ENCODE results near the gene CHCHD6. TPM values are rescaled to one million over a fixed set of nuclear protein-coding genes. Genes with fewer than 3 reads are reported as not detected.

Gene CHCHD6
- total RNA-seq, 2 donors from 2014 or later = 9.3 to 13.2 TPM

DNA sequence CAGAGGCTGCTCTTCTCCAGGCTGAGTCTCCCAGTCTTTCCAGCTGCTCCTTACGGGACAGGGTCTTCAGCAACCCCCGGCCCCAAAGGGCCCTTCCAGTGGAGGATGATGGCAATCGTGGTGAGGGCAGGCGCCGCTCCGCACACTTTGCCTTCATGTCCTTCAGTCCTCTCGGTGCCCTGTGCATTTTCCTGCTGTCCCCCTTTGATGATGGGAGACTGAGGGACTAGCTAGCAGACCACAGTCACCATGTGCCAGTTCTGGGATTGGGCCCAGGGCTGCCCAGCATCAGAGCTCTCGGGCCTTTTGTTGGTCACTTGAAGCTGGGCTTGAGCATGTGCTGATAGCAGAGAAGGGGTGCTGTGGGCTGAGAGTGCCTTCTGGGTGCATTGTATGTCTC lies 40.3 kb upstream of the CHCHD6 start:
- no peaks in the 10 kb centered on the region for H3K36me3 ChIP-seq
- H3K4me1 ChIP-seq = no peaks in the 10 kb centered on the region
- H3K9me3 ChIP-seq = no peaks in the 10 kb centered on the region
- no peak overlapping the region for H3K27ac ChIP-seq
- no peaks in the 10 kb centered on the region for H3K27me3 ChIP-seq
- TF ChIP-seq, protein P1, sequence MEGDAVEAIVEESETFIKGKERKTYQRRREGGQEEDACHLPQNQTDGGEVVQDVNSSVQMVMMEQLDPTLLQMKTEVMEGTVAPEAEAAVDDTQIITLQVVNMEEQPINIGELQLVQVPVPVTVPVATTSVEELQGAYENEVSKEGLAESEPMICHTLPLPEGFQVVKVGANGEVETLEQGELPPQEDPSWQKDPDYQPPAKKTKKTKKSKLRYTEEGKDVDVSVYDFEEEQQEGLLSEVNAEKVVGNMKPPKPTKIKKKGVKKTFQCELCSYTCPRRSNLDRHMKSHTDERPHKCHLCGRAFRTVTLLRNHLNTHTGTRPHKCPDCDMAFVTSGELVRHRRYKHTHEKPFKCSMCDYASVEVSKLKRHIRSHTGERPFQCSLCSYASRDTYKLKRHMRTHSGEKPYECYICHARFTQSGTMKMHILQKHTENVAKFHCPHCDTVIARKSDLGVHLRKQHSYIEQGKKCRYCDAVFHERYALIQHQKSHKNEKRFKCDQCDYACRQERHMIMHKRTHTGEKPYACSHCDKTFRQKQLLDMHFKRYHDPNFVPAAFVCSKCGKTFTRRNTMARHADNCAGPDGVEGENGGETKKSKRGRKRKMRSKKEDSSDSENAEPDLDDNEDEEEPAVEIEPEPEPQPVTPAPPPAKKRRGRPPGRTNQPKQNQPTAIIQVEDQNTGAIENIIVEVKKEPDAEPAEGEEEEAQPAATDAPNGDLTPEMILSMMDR (IDR thresholded peaks at IDR 0.05) = no peak
- no peak for DNase-seq
- intact Hi-C loops (cut with DNase I) = no loop called here
- no peak overlapping the region for H3K9ac ChIP-seq (ENCODE audit: low read depth in 2 of 2, low read length in 2 of 2)
- no peak overlapping the region for H3K4me3 ChIP-seq

DNA sequence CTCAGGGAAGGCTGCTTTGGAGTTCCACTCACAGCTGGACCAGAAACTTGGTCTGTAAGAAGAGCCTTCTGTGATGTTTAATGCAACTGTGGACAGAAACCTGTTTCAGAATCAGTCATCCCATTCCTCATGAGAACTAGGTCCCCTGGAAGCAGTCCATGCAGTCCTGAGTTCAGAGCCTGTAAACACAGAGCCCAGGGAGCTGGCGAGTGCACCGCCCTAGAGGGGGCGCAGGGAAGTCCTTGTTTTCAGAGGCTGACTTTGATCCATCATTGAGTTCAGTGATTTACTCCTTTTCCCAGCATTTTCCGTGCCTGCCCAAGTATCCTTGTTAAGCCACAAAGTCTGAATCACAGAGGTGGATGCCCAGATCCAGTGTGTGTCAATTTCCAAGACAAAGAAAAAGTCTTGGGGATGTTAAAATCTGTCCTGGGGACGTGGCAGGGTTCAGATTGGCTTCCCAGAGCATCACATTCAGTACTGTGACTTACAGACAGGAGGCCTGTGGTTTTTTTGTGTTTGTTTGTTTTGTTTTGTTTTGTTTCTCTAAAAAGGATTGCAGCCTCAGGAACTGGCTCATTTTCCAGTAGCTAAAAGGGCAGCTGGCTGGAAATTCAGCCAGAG lies 39.3 kb upstream of the CHCHD6 start:
- Histone ChIP-seq H3K4me1 (no peaks in the 10 kb centered on the region), H3K9ac (ENCODE audit: low read depth in 2 of 2, low read length in 2 of 2) (no peak overlapping the region), H3K36me3 (no peaks in the 10 kb centered on the region), H3K27me3 (no peaks in the 10 kb centered on the region), H3K9me3 (no peaks in the 10 kb centered on the region), H3K27ac (no peak overlapping the region), H3K4me3 (no peak overlapping the region)
- intact Hi-C loops (cut with DNase I) = no loop called here
- DNase-seq = no peak
- TF ChIP-seq, protein P1 (IDR thresholded peaks at IDR 0.05) = no peak

DNA sequence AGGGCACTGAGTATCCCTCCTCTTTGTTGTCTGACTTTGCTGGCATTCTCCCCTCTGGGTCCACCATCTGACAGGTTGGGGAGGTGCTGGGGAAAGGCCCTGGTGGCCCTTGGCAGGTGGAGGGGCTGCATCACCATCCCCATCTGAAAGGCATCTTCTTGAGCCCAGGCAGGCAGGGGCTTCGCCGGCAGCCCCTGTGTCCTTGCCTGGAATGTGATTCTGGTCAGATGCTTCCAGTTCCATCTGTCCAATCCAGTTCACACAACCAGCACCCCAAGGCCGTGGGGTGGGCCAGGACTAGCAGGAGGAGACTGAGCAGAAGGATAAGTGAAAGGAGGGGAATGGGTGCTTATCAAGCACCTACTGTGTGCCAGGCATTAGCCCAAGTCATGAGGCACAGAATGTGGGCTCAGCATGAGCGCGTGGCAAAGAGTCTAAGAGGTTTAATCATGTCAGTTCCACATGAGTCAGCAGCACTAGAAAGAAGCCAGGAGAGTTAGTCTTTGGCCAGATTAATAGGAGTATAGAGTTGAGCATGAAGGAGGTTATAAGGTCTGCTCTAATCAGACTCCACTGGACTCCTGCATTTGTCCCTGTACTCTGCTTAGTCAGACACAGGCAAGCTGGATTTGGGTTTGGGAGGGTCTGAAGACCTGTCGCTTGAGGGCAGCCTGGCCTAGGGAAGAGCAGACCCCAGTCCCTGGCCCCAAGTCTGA lies 38.7 kb upstream of the CHCHD6 start:
- Histone ChIP-seq H3K27ac (no peak overlapping the region), H3K9me3 (no peaks in the 10 kb centered on the region), H3K36me3 (no peaks in the 10 kb centered on the region), H3K27me3 (no peaks in the 10 kb centered on the region), H3K9ac (ENCODE audit: low read depth in 2 of 2, low read length in 2 of 2) (no peak overlapping the region), H3K4me1 (no peaks in the 10 kb centered on the region), H3K4me3 (no peak overlapping the region)
- intact Hi-C loops (cut with DNase I) = no loop called here
- TF ChIP-seq, protein P1 (IDR thresholded peaks at IDR 0.05) = no peak
- no peak for DNase-seq

DNA sequence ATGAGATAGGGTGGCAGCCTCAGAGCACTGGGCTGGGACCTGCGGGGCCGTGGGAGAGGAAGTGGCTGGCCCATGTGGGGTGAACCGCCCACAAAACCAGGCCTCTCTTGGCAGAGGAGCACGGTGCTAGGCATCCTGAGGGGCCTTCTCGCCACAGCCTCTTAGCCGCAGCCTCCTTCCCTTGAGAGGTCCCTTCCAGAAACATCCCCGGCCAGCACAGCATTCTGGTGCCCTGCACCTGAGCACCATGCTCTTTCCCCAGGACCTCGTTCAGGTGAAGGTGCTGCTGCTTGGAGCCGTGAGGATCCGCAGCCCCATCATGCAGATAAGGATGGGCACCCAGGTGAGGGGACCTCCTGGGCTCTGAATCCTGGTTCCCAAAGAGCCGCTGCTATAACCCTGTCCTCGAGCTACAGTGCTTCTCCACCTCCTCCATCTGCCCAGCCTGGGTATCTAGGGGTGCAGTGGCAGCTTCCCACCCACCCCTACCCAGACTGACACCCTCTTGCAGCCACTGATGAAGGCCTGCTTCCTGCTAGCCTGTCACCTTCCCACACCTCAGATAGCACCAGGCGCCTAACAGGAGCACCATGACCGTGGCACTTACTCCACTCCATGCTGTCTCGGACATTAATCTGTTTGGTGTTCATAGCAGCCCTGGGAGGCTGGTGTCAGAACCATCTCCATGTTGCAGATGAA lies 37.9 kb upstream of the CHCHD6 start:
- intact Hi-C loops (cut with DNase I) = no loop called here
- H3K36me3 ChIP-seq = no peaks in the 10 kb centered on the region
- H3K9me3 ChIP-seq = no peaks in the 10 kb centered on the region
- TF ChIP-seq, protein P1 (IDR thresholded peaks at IDR 0.05) = no peak
- DNase-seq = no peak
- H3K27ac ChIP-seq = no peak overlapping the region
- no peaks in the 10 kb centered on the region for H3K4me1 ChIP-seq
- H3K9ac ChIP-seq (ENCODE audit: low read depth in 2 of 2, low read length in 2 of 2) = no peak overlapping the region
- no peak overlapping the region for H3K4me3 ChIP-seq
- no peaks in the 10 kb centered on the region for H3K27me3 ChIP-seq

DNA sequence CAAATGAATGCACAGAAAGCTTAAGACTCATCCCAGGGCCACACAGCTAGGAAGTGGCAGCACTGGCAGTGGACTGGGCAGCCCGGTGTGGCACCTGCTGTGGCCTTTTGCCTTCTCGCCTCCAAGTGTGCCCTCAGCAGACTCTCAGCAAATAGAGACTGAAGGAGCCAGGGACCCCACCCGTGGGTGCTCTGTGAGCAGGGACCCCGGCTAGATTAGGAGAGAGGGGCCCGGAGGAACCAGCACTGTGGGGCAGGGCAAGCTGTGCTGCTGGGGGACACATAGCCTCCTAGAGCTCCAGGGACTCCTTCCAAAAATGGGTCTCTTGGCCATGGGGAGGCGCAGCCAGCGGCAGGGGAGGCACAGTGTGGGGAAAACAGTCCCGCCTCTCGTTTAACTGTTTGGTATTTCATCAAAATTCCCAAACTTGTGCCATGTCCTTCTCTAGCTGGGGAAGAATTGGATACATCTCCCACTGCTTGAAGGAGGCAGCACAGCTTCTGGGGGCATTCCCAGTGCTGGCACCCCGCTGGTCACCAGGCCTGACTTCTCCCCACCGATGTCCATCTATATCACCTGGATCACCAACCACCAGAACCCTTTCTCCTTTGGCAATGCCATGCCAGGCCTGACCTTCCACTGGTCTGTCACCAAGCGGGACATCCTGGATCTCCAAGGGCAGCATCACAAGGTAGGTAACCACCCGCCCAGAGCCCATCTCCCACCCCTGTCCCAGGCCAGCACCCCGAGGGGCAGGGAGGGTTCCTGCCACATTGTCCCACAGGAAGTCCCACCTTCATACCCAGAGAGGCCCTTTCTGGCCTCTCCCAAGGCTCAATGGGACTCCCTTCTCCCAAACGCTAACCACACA lies 37.1 kb upstream of the CHCHD6 start:
- TF ChIP-seq, protein P1 (IDR thresholded peaks at IDR 0.05) = no peak
- intact Hi-C loops (cut with DNase I) = no loop called here
- Histone ChIP-seq H3K27ac (no peak overlapping the region), H3K27me3 (no peaks in the 10 kb centered on the region), H3K9me3 (no peaks in the 10 kb centered on the region), H3K9ac (ENCODE audit: low read depth in 2 of 2, low read length in 2 of 2) (no peak overlapping the region), H3K36me3 (no peaks in the 10 kb centered on the region), H3K4me3 (no peak overlapping the region), H3K4me1 (no peaks in the 10 kb centered on the region)
- no peak for DNase-seq

All from colonic mucosa (tissue), 4 donors.